ENCODE data around the gene TRMT61A. TPM values are rescaled to one million over a fixed set of nuclear protein-coding genes. Genes with fewer than 3 reads are reported as not detected.
A peak's percentile ranks its signal among the peaks of the same experiment; 100 is the strongest.

The TRMT61A gene
- total and polyA plus RNA-seq, 4 experiments from 2014 or later: 4.6 to 14.0 (median 11.6) TPM

GRCh38 chr14:103569408-103569807 is 40.4 kb downstream of the TRMT61A start:
- Histone ChIP-seq H3K27me3 (ENCODE audit: insufficient read depth, low read length) (no peaks in the 10 kb centered on the region), H3K36me3 (ENCODE audit: insufficient read depth, low read length) (peaks cover 3% of the 10 kb centered on the region), H3K27ac (ENCODE audit: low read depth, low read length) (no peak overlapping the region), H3K9me3 (ENCODE audit: control insufficient read depth in 1 of 2, low read length in 2 of 2) (no peaks in the 10 kb centered on the region), H3K4me1 (ENCODE audit: insufficient read depth, low read length) (peaks cover 1% of the 10 kb centered on the region), H3K4me3 (ENCODE audit: low read length in 2 of 2) (no peak overlapping the region)
- Mint-ChIP-seq H3K4me3 (no peak overlapping the region), H3K9me3 (no peaks in the 10 kb centered on the region), H3K36me3 (peaks cover 4 to 13% of the 10 kb centered on the region in 2 donors), H3K27ac (no peak overlapping the region), H3K4me1 (peaks cover 1 to 24% (median 11%) of the 10 kb centered on the region in 4 donors), H3K27me3 (no peaks in the 10 kb centered on the region)
- no peak for DNase-seq
- POLR2A ChIA-PET (ENCODE audit: partially characterized antibody): no interaction called here
- intact Hi-C loops (cut with micrococcal nuclease): no loop called here
- CTCF ChIA-PET (ENCODE audit: partially characterized antibody): no interaction called here

- CTCF ChIA-PET (ENCODE audit: partially characterized antibody): interaction anchor here (0.9 kb wide), 1 partner anchor 104 kb away, joined by 3 read pairs; no protein-coding TSS in a partner anchor
- peaks cover 29% of the 10 kb centered on the region for H3K36me3 ChIP-seq (ENCODE audit: insufficient read depth, low read length)
Measured at GRCh38 chr14:103574104-103574503, 45.1 kb downstream of the TRMT61A start.

GRCh38 chr14:103574707-103575285 is 45.8 kb downstream of the TRMT61A start:
- ChIA-PET POLR2A (ENCODE audit: partially characterized antibody) (no interaction called here), CTCF (ENCODE audit: partially characterized antibody) (interaction anchor here (0.9 kb wide), 1 partner anchor 104 kb away, joined by 3 read pairs; no protein-coding TSS in a partner anchor)

More at GRCh38 chr14:103574104-103574503, 45.1 kb downstream of the TRMT61A start:
- peaks cover 20 to 41% of the 10 kb centered on the region in 2 donors for H3K36me3 Mint-ChIP-seq
- no peak overlapping the region for H3K4me3 Mint-ChIP-seq
- intact Hi-C loops (cut with micrococcal nuclease): no loop called here
- H3K4me1 ChIP-seq (ENCODE audit: insufficient read depth, low read length): no peaks in the 10 kb centered on the region
- H3K9me3 Mint-ChIP-seq: no peaks in the 10 kb centered on the region
- H3K27ac ChIP-seq (ENCODE audit: low read depth, low read length): no peak overlapping the region
- POLR2A ChIA-PET (ENCODE audit: partially characterized antibody): interaction anchor here (0.6 kb wide), 1 partner anchor 1513 kb away, joined by 3 read pairs; no protein-coding TSS in a partner anchor
- no peak overlapping the region for H3K4me3 ChIP-seq (ENCODE audit: low read length in 2 of 2)
- H3K9me3 ChIP-seq (ENCODE audit: control insufficient read depth in 1 of 2, low read length in 2 of 2): no peaks in the 10 kb centered on the region
- no peak for DNase-seq
- H3K27me3 ChIP-seq (ENCODE audit: insufficient read depth, low read length): no peaks in the 10 kb centered on the region
- H3K27ac Mint-ChIP-seq: peak overlapping the region in 1 of 7 donors; percentile 44
- H3K4me1 Mint-ChIP-seq: peaks cover 0 to 4% (median 0%) of the 10 kb centered on the region in 4 donors
- H3K27me3 Mint-ChIP-seq: no peaks in the 10 kb centered on the region

GRCh38 chr14:103576371-103577024 is 47.5 kb downstream of the TRMT61A start:
- H3K9me3 Mint-ChIP-seq: no peaks in the 10 kb centered on the region
- no peaks in the 10 kb centered on the region for H3K27me3 ChIP-seq (ENCODE audit: insufficient read depth, low read length)
- no peak overlapping the region for H3K4me3 ChIP-seq (ENCODE audit: low read length in 2 of 2)
- peaks cover 0 to 2% (median 0%) of the 10 kb centered on the region in 4 donors for H3K4me1 Mint-ChIP-seq
- no peaks in the 10 kb centered on the region for H3K9me3 ChIP-seq (ENCODE audit: control insufficient read depth in 1 of 2, low read length in 2 of 2)
- no peak overlapping the region for H3K27ac ChIP-seq (ENCODE audit: low read depth, low read length)
- H3K27me3 Mint-ChIP-seq: no peaks in the 10 kb centered on the region
- DNase-seq: no peak
- peaks cover 29% of the 10 kb centered on the region for H3K36me3 ChIP-seq (ENCODE audit: insufficient read depth, low read length)
- H3K4me3 Mint-ChIP-seq: no peak overlapping the region
- no peaks in the 10 kb centered on the region for H3K4me1 ChIP-seq (ENCODE audit: insufficient read depth, low read length)
- POLR2A ChIA-PET (ENCODE audit: partially characterized antibody): no interaction called here
- H3K36me3 Mint-ChIP-seq: peaks cover 26 to 46% of the 10 kb centered on the region in 2 donors
- CTCF ChIA-PET (ENCODE audit: partially characterized antibody): interaction anchor here (1.2 kb wide), 1 partner anchor 58 kb away, joined by 3 read pairs; no protein-coding TSS in a partner anchor
- H3K27ac Mint-ChIP-seq: no peak overlapping the region
- intact Hi-C loops (cut with micrococcal nuclease): no loop called here

More at GRCh38 chr14:103574707-103575285, 45.8 kb downstream of the TRMT61A start:
- Mint-ChIP-seq H3K36me3 (peaks cover 20 to 41% of the 10 kb centered on the region in 2 donors), H3K9me3 (no peaks in the 10 kb centered on the region), H3K4me3 (no peak overlapping the region), H3K27me3 (no peaks in the 10 kb centered on the region), H3K27ac (no peak overlapping the region), H3K4me1 (peaks cover 0 to 2% (median 0%) of the 10 kb centered on the region in 4 donors)
- intact Hi-C loops (cut with micrococcal nuclease): no loop called here
- H3K36me3 ChIP-seq (ENCODE audit: insufficient read depth, low read length): peaks cover 29% of the 10 kb centered on the region
- no peaks in the 10 kb centered on the region for H3K27me3 ChIP-seq (ENCODE audit: insufficient read depth, low read length)
- H3K4me1 ChIP-seq (ENCODE audit: insufficient read depth, low read length): no peaks in the 10 kb centered on the region
- H3K27ac ChIP-seq (ENCODE audit: low read depth, low read length): no peak overlapping the region
- no peaks in the 10 kb centered on the region for H3K9me3 ChIP-seq (ENCODE audit: control insufficient read depth in 1 of 2, low read length in 2 of 2)
- DNase-seq: no peak
- no peak overlapping the region for H3K4me3 ChIP-seq (ENCODE audit: low read length in 2 of 2)

- H3K9me3 Mint-ChIP-seq: no peaks in the 10 kb centered on the region
- Histone ChIP-seq H3K9me3 (ENCODE audit: control insufficient read depth in 1 of 2, low read length in 2 of 2) (no peaks in the 10 kb centered on the region), H3K4me1 (ENCODE audit: insufficient read depth, low read length) (no peaks in the 10 kb centered on the region), H3K36me3 (ENCODE audit: insufficient read depth, low read length) (peaks cover 29% of the 10 kb centered on the region), H3K4me3 (ENCODE audit: low read length in 2 of 2) (no peak overlapping the region), H3K27ac (ENCODE audit: low read depth, low read length) (no peak overlapping the region), H3K27me3 (ENCODE audit: insufficient read depth, low read length) (no peaks in the 10 kb centered on the region)
- CTCF ChIA-PET (ENCODE audit: partially characterized antibody): no interaction called here
- intact Hi-C loops (cut with micrococcal nuclease): no loop called here
- POLR2A ChIA-PET (ENCODE audit: partially characterized antibody): interaction anchor here (0.6 kb wide), 1 partner anchor 84 kb away, joined by 3 read pairs; no protein-coding TSS in a partner anchor
- H3K4me3 Mint-ChIP-seq: no peak overlapping the region
- peaks cover 0 to 2% (median 0%) of the 10 kb centered on the region in 4 donors for H3K4me1 Mint-ChIP-seq
- H3K27me3 Mint-ChIP-seq: no peaks in the 10 kb centered on the region
- H3K27ac Mint-ChIP-seq: no peak overlapping the region
- no peak for DNase-seq
- peaks cover 27 to 45% of the 10 kb centered on the region in 2 donors for H3K36me3 Mint-ChIP-seq
Measured at GRCh38 chr14:103578401-103579075, 49.5 kb downstream of the TRMT61A start.

GRCh38 chr14:103581206-103581605 is 52.2 kb downstream of the TRMT61A start:
- ChIA-PET CTCF (ENCODE audit: partially characterized antibody) (no interaction called here), POLR2A (ENCODE audit: partially characterized antibody) (no interaction called here)
- H3K27me3 ChIP-seq (ENCODE audit: insufficient read depth, low read length): no peaks in the 10 kb centered on the region
- Mint-ChIP-seq H3K27me3 (no peaks in the 10 kb centered on the region), H3K27ac (no peak overlapping the region), H3K4me1 (peaks cover 0 to 5% (median 0%) of the 10 kb centered on the region in 4 donors), H3K9me3 (no peaks in the 10 kb centered on the region), H3K4me3 (no peak overlapping the region), H3K36me3 (peaks cover 13 to 37% of the 10 kb centered on the region in 2 donors)
- intact Hi-C loops (cut with micrococcal nuclease): no loop called here
- no peaks in the 10 kb centered on the region for H3K9me3 ChIP-seq (ENCODE audit: control insufficient read depth in 1 of 2, low read length in 2 of 2)
- peaks cover 16% of the 10 kb centered on the region for H3K36me3 ChIP-seq (ENCODE audit: insufficient read depth, low read length)
- no peak for DNase-seq
- no peaks in the 10 kb centered on the region for H3K4me1 ChIP-seq (ENCODE audit: insufficient read depth, low read length)
- H3K4me3 ChIP-seq (ENCODE audit: low read length in 2 of 2): no peak overlapping the region
- H3K27ac ChIP-seq (ENCODE audit: low read depth, low read length): no peak overlapping the region
